Fibroblast of villous mesenchyme (primary cell): ENCODE measurements around the gene VSTM2L. TPM values are rescaled to one million over a fixed set of nuclear protein-coding genes. Genes with fewer than 3 reads are reported as not detected.

Experiments
- DNase-seq: peaks from one replicate; pipeline ENCODE4 v3.0.0-alpha.2; 2010; ENCODE audit warnings: low read depth
- H3K4me3 ChIP-seq: 2 replicates; pipeline ENCODE4 v1.5.1; 2011; ENCODE audit warnings: low read depth, mild to moderate bottlenecking, low read length
- total RNA-seq: library from RNA; depleted of rRNA; stranded (reverse); fragments of >200 nt; gene quantifications from 2 replicates; pipeline ENCODE4 v1.2.3, GENCODE V29; 2012
- TF ChIP-seq, protein P1 (sequence below): IDR thresholded peaks from 2 replicates; pipeline ENCODE4 v1.5.1; 2012; ENCODE audit warnings: low read depth, mild to moderate bottlenecking, low read length; ENCODE audit not compliant: insufficient read depth

Gene VSTM2L
- total RNA-seq, 1 donor: 1.3 TPM

- TF ChIP-seq, protein P1, sequence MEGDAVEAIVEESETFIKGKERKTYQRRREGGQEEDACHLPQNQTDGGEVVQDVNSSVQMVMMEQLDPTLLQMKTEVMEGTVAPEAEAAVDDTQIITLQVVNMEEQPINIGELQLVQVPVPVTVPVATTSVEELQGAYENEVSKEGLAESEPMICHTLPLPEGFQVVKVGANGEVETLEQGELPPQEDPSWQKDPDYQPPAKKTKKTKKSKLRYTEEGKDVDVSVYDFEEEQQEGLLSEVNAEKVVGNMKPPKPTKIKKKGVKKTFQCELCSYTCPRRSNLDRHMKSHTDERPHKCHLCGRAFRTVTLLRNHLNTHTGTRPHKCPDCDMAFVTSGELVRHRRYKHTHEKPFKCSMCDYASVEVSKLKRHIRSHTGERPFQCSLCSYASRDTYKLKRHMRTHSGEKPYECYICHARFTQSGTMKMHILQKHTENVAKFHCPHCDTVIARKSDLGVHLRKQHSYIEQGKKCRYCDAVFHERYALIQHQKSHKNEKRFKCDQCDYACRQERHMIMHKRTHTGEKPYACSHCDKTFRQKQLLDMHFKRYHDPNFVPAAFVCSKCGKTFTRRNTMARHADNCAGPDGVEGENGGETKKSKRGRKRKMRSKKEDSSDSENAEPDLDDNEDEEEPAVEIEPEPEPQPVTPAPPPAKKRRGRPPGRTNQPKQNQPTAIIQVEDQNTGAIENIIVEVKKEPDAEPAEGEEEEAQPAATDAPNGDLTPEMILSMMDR: no peak
- peak; percentile 23 for DNase-seq
- H3K4me3 ChIP-seq: no peak overlapping the region
Measured at GRCh38 chr20:37901240-37901639, 1.7 kb upstream of the VSTM2L start.

- H3K4me3 ChIP-seq: no peak overlapping the region
- DNase-seq: peak; percentile 55
- TF ChIP-seq, protein P1: peak; percentile 43
Measured at GRCh38 chr20:37901654-37902503, 1.0 kb upstream of the VSTM2L start.

- peak overlapping the region; percentile 18 for H3K4me3 ChIP-seq
- TF ChIP-seq, protein P1: peak; percentile 20
- no peak for DNase-seq
Measured at GRCh38 chr20:37903317-37904007, 535 bp downstream of the VSTM2L start.

DNA sequence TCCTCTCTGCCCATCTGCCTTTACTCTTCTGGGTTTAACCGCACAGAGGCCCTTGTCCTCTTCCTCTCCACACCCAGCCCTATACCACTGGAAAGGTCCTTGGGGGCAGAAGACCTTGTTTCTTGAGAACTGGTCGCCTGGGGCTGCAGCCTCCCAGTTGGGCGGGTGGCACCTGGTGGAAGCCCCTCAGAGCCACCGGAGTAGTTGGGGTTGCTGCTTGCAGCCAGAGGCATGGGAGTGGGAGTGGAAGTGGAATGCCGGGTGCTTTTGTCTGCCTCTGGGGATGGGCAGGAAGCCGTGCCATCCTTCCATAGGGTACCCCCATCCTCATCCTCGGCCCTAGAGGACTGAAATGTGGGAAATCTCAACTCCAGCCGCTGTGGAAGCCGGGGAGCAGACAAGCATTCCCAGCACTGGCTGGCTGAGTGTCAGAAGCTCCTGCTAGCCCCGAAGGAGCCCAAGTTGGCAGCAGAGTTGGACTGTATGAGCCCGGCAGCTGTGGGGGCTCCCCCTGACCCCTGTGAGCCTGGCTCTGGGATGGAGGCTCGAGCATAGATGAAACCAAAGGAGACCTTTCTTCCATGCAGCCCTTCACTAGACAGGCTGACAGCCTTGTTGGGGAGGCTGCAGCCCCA lies 1.2 kb downstream of the VSTM2L start:
- TF ChIP-seq, protein P1: no peak
- H3K4me3 ChIP-seq: no peak overlapping the region
- no peak for DNase-seq

DNA sequence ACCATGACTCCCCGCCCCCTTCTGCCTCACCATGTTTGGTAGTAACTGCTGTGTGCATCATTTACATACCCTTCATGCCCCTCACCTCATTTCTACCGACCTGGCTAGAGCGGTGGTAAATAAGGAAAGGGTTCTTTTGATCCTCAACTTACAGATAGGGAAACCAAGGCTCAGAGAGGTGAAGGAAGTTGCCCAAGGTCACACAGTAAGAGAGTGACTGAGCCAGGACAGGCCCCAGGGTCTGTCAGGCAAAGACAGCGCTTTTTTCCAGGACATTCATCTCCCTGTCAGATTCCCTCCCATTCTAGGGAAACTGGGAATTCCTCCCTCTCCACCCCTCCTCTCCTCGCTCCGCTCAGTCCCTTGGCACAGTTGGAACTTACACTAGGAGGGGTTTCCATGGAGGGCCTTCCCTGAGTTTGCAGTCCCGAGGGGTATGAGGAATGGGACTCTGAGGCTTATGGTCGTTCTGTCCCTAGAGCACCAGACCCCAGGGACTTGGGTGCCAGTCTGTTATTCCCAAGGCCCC lies 2.0 kb downstream of the VSTM2L start:
- TF ChIP-seq, protein P1: no peak
- no peak for DNase-seq

DNA sequence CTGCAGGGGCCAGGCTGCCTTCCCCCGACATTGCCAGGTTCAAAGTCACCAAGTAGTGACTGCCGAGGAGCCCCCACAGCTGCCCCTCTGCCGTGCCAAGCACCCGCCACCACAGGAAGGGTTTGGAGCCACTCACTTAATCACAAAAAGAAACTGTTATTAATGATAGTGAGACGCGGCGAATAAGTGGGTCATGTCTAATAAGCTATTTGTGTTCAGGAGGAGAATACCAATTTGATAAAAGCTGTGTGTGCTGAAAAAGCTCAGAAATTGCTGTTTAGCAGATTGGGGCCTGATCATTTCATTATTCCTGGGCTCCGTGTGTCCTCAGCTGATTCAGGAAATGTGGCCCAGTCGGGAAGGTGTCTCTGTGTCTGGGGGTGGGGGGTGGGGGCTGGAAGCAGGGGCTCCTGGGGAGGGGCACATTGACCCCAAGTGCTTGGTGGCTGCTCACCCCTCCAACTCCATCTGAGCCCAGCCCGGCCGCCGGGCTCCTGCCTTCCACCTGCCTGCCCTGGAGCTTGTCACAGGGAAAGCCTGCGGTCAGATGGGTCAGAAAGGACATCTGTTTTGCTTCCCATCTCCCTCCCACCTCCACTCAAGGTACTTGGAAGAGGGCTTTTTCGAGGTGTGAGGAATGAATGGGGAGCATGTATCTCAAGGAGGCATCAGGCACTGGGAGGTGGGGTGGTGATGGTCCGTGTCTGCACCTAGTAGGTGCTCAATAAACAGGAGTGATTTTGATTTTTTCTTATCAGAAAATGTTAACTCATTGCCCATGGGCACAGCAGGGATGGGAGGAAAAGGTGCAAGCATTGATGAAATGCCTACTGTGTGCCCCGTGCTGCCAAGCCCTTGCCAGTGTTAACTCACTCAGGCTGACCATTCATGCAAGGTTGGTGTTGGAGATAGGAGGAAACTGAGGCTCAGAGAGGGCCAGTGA lies 3.0 kb downstream of the VSTM2L start:
- TF ChIP-seq, protein P1: no peak
- no peak for DNase-seq

More for the DNA sequence above, 2.0 kb downstream of the VSTM2L start:
- no peak overlapping the region for H3K4me3 ChIP-seq

More for the DNA sequence above, 3.0 kb downstream of the VSTM2L start:
- H3K4me3 ChIP-seq: no peak overlapping the region
